Measurements from ENCODE around the gene ANKRD44. TPM values are rescaled to one million over a fixed set of nuclear protein-coding genes. Genes with fewer than 3 reads are reported as not detected.

Gene ANKRD44
- 10 to 100 TPM in 1 of 2 donors, 1 to 10 TPM in 1; 7.0 to 10.1 TPM for total RNA-seq

GRCh38 chr2:197310271-197310985 is at the start of gene ANKRD44:
ANKRD44 (minus strand) TSS chr2:197310780; CDS start chr2:197310604, 176 bp downstream.
- DNase-seq (ENCODE audit: low spot score): peak; percentile 92
- no peaks in the 10 kb centered on the region for H3K36me3 ChIP-seq
- H3K27me3 ChIP-seq: no peaks in the 10 kb centered on the region
- H3K4me1 ChIP-seq: peaks cover 0 to 35% of the 10 kb centered on the region in 2 donors
- peak within 1 kb of the TSS; percentile 78 to 82 for H3K27ac ChIP-seq
- TF ChIP-seq CTCF (IDR thresholded peaks at IDR 0.05): peak in 1 of 2 donors; percentile 60
- H3K4me3 ChIP-seq: peak within 1 kb of the TSS; percentile 64 to 72
- no peaks in the 10 kb centered on the region for H3K9me3 ChIP-seq

GRCh38 chr2:197359859-197360258 is 49.3 kb upstream of the ANKRD44 start:
- TF ChIP-seq CTCF (IDR thresholded peaks at IDR 0.05): no peak
- no peaks in the 10 kb centered on the region for H3K9me3 ChIP-seq
- no peak overlapping the region for H3K4me3 ChIP-seq
- H3K4me1 ChIP-seq: no peaks in the 10 kb centered on the region
- DNase-seq (ENCODE audit: low spot score): no peak
- H3K27me3 ChIP-seq: no peaks in the 10 kb centered on the region
- no peaks in the 10 kb centered on the region for H3K36me3 ChIP-seq
- H3K27ac ChIP-seq: no peak overlapping the region

- Histone ChIP-seq H3K27me3 (no peaks in the 10 kb centered on the region), H3K36me3 (no peaks in the 10 kb centered on the region), H3K4me1 (no peaks in the 10 kb centered on the region), H3K27ac (no peak overlapping the region), H3K9me3 (no peaks in the 10 kb centered on the region), H3K4me3 (no peak overlapping the region)
- TF ChIP-seq CTCF (IDR thresholded peaks at IDR 0.05): no peak
- no peak for DNase-seq (ENCODE audit: low spot score)
Observed at GRCh38 chr2:197358931-197359330, 48.4 kb upstream of the ANKRD44 start.

GRCh38 chr2:197357986-197358385 is 47.4 kb upstream of the ANKRD44 start:
- Histone ChIP-seq H3K27ac (no peak overlapping the region), H3K4me3 (no peak overlapping the region), H3K27me3 (no peaks in the 10 kb centered on the region), H3K36me3 (no peaks in the 10 kb centered on the region), H3K4me1 (no peaks in the 10 kb centered on the region), H3K9me3 (no peaks in the 10 kb centered on the region)
- no peak for DNase-seq (ENCODE audit: low spot score)
- no peak for TF ChIP-seq CTCF (IDR thresholded peaks at IDR 0.05)

- H3K36me3 ChIP-seq: no peaks in the 10 kb centered on the region
- H3K4me3 ChIP-seq: no peak overlapping the region
- TF ChIP-seq CTCF (IDR thresholded peaks at IDR 0.05): peak in 1 of 2 donors; percentile 36
- DNase-seq (ENCODE audit: low spot score): no peak
- H3K4me1 ChIP-seq: no peaks in the 10 kb centered on the region
- H3K27me3 ChIP-seq: no peaks in the 10 kb centered on the region
- no peak overlapping the region for H3K27ac ChIP-seq
- no peaks in the 10 kb centered on the region for H3K9me3 ChIP-seq
Observed at GRCh38 chr2:197356136-197356535, 45.6 kb upstream of the ANKRD44 start.

GRCh38 chr2:197354169-197354558 is 43.6 kb upstream of the ANKRD44 start:
- TF ChIP-seq CTCF (IDR thresholded peaks at IDR 0.05): no peak
- no peak overlapping the region for H3K4me3 ChIP-seq

More at GRCh38 chr2:197354169-197354558, 43.6 kb upstream of the ANKRD44 start:
- H3K9me3 ChIP-seq: no peaks in the 10 kb centered on the region
- H3K36me3 ChIP-seq: no peaks in the 10 kb centered on the region
- DNase-seq (ENCODE audit: low spot score): no peak
- no peaks in the 10 kb centered on the region for H3K27me3 ChIP-seq
- no peaks in the 10 kb centered on the region for H3K4me1 ChIP-seq
- H3K27ac ChIP-seq: no peak overlapping the region

Measured in right atrium auricular region (tissue), 2 donors.